ENCODE results near the gene MKX. TPM values are rescaled to one million over a fixed set of nuclear protein-coding genes. Genes with fewer than 3 reads are reported as not detected.

MKX gene
- total RNA-seq, 1 experiment from 2014 or later = not detected

GRCh38 chr10:27638071-27638750 lies 107.4 kb downstream of the MKX start:
- in situ Hi-C loops (cut with HindIII; ENCODE audit: low pct_unique_long_range_greater_than_20kb, low sequenced_read_pairs) = no loop called here
- DNase-seq (ENCODE audit: low read depth, low spot score) = no peak

- DNase-seq (ENCODE audit: low read depth, low spot score) = no peak
- in situ Hi-C loops (cut with HindIII; ENCODE audit: low pct_unique_long_range_greater_than_20kb, low sequenced_read_pairs) = no loop called here
These were observed 108.0 kb downstream of the MKX start for GRCh38 chr10:27637601-27638000.

DNA sequence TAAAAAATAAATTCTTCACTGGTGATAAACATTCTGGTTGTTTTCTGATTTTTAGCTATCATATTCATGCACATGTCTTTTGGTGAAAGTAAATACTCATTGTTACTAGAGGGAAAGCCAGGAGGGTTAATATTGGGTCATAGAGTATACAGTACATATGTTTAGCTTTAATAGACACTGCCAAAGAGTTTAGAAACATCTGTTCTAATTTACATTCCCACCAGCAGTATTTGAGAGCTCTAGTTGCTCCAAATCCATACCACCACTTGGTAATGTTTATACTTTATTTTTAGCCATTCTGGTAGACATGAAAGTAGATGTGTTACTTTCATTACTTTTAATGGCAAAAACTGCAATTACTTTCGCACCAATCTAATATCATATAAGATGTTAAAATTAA lies 108.8 kb downstream of the MKX start:
- no peak for DNase-seq (ENCODE audit: low read depth, low spot score)
- in situ Hi-C loops (cut with HindIII; ENCODE audit: low pct_unique_long_range_greater_than_20kb, low sequenced_read_pairs) = no loop called here

DNA sequence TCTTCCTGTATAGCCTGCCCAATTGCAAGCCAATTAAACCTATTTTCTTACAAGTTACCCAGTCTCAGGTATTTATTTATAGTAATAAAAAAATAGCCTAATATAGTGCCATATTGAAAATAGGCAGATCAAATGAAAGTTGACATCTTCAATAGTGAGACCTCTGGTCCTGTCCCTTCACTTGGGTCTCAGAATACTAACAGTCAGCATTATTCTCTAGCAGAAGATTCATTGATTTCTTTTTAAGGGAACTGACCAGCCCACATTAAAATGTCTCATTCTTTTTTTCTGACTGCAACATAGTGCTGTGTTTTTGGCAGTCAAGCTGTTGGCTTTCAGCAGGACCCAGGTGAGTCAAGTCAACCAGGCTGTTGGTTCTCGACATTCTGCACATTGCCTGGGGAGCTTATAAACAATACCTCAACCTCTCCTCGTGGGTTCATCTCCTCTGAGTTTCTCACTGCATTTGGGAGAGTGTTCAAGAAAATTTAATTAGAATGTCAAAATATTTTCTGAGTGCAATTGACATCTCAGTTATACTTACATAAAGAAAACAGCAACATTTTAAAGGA lies 109.8 kb downstream of the MKX start:
- in situ Hi-C loops (cut with HindIII; ENCODE audit: low pct_unique_long_range_greater_than_20kb, low sequenced_read_pairs) = no loop called here

DNA sequence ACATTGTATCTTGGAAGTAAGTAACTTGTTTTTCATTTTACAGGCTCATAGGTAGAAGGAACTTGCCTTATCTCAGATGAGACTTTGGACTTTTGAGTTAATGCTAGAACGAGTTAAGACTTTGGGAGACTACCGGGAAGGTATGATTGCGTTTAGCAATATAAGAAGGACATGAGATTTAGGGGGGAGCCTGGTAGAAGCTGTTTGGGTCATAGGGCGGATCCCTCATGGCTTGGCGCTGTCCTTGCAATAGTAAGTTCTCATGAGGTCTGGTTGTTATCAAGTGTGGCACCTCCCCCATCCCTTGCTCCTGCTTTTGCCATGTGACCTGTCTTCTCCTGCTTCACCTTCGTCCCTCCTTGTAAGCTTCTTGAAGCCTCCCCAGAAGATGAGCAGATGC lies 110.3 kb downstream of the MKX start:
- DNase-seq (ENCODE audit: low read depth, low spot score) = no peak
- in situ Hi-C loops (cut with HindIII; ENCODE audit: low pct_unique_long_range_greater_than_20kb, low sequenced_read_pairs) = no loop called here

More for the DNA sequence above, 109.8 kb downstream of the MKX start:
- DNase-seq (ENCODE audit: low read depth, low spot score) = no peak

DNA sequence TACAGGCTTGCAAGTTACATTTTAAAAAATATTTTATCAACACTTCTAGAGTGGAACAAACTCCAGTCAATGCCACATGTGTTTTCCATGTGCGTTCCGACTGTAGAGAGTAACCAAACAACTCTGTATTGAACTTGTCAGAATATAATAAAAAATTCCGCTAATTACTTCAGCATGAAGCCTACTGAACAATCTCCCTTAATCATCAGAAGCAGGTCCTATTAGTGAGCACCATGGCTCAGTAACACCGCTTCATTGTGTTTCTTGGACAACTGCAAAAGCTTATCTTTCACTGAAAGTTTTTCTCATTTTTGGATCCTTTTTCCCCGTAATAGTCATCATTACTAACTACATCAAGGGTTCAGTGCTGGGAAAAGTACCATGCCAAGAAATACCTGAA lies 117.0 kb downstream of the MKX start:
- DNase-seq (ENCODE audit: low read depth, low spot score) = no peak
- in situ Hi-C loops (cut with HindIII; ENCODE audit: low pct_unique_long_range_greater_than_20kb, low sequenced_read_pairs) = no loop called here

GRCh38 chr10:27626890-27627289 lies 118.7 kb downstream of the MKX start:
- DNase-seq (ENCODE audit: low read depth, low spot score) = no peak
- in situ Hi-C loops (cut with HindIII; ENCODE audit: low pct_unique_long_range_greater_than_20kb, low sequenced_read_pairs) = no loop called here

DNA sequence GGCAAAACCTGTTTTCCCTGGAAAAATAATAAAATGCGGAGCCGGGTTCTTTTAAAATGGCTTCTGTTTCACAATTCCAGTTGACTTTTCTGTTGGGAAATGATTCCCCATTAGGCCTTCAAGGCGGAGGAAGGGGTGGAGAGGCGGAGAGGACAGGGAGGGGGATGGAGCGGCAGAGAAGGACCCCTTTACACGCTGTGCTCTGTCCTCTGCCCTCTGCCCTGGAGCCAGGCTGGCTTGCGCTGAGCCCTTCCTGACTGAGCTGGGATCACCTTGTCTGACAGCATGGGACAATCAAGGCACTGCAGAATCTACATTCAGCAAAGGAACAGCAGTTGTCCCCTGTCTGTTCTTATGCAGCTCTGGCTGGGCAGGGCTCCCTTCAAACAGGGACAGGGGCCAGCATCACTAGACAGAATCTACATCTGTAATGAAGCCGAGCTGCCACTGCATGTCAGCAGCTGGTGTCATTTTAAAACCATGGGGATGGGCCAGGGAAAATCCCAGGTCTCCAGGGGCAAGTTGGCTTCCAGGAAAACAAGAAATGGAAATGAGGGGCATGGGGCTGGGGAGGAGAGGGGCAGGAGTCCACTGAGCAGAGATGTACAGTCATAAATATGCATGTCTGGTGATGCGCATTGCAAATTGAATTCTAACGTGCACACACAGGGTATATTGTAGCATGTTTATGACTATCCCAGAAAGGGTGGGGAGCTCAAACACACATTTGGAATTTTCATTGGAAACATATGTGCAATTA lies 120.0 kb downstream of the MKX start:
- no peak for DNase-seq (ENCODE audit: low read depth, low spot score)
- in situ Hi-C loops (cut with HindIII; ENCODE audit: low pct_unique_long_range_greater_than_20kb, low sequenced_read_pairs) = no loop called here

GRCh38 chr10:27624941-27625340 lies 120.7 kb downstream of the MKX start:
- DNase-seq (ENCODE audit: low read depth, low spot score) = no peak
- in situ Hi-C loops (cut with HindIII; ENCODE audit: low pct_unique_long_range_greater_than_20kb, low sequenced_read_pairs) = no loop called here

Small RNA genes lying within 50 kb of the gene (small RNA-seq; reads per million reads assigned to genes)
- 0 reads per million in 2 experiments for gene RN7SKP132

Other genes starting within 250 kb of the MKX start
- gene RAB18, start 241.5 kb downstream of the MKX start, total RNA-seq (2014; rRNA removed; shearing (Covaris generic)) = 28.2 and 32.5 TPM in 2 replicates